ENCODE measurements around the gene S100A3.

The S100A3 gene

GRCh38 chr1:153543736-153544135, 5.3 kb downstream of the S100A3 start:
- peak overlapping the region; percentile 11; the same call in 1 of the 2 replicates for H3K9ac ChIP-seq
- no peaks in the 10 kb centered on the region for H3K9me3 ChIP-seq
- no peaks in the 10 kb centered on the region for H3K36me3 ChIP-seq
- no peak for TF ChIP-seq Cebpa-rat (IDR thresholded peaks at IDR 0.05)
- no peaks in the 10 kb centered on the region for H4K20me1 ChIP-seq
- no peak overlapping the region for H3K4me3 ChIP-seq
- peak overlapping the region; percentile 14; the same call in 1 of the 2 replicates for H3K27ac ChIP-seq
- H3K4me2 ChIP-seq: peak overlapping the region; percentile 86
- H3K27me3 ChIP-seq: no peaks in the 10 kb centered on the region
- H3K4me1 ChIP-seq: peaks cover 93% of the 10 kb centered on the region

- H3K4me1 ChIP-seq: peaks cover 87% of the 10 kb centered on the region
- no peak for TF ChIP-seq Cebpa-rat (IDR thresholded peaks at IDR 0.05)
- no peaks in the 10 kb centered on the region for H3K27me3 ChIP-seq
- H3K4me3 ChIP-seq: no peak overlapping the region
- peak overlapping the region; percentile 14; the same call in 1 of the 2 replicates for H3K27ac ChIP-seq
- peak overlapping the region; percentile 11; the same call in 1 of the 2 replicates for H3K9ac ChIP-seq
- H3K9me3 ChIP-seq: no peaks in the 10 kb centered on the region
- H4K20me1 ChIP-seq: no peaks in the 10 kb centered on the region
- no peaks in the 10 kb centered on the region for H3K36me3 ChIP-seq
- peak overlapping the region; percentile 86 for H3K4me2 ChIP-seq
These were observed 5.9 kb downstream of the S100A3 start for GRCh38 chr1:153542956-153543711.

GRCh38 chr1:153541641-153542590, 7.1 kb downstream of the S100A3 start:
- H4K20me1 ChIP-seq: no peaks in the 10 kb centered on the region
- H3K4me3 ChIP-seq: no peak overlapping the region
- H3K27ac ChIP-seq: peak overlapping the region; percentile 74
- H3K4me1 ChIP-seq: peaks cover 76% of the 10 kb centered on the region
- no peak for TF ChIP-seq Cebpa-rat (IDR thresholded peaks at IDR 0.05)
- H3K4me2 ChIP-seq: peak overlapping the region; percentile 86
- no peaks in the 10 kb centered on the region for H3K36me3 ChIP-seq
- no peaks in the 10 kb centered on the region for H3K9me3 ChIP-seq
- no peak overlapping the region for H3K9ac ChIP-seq
- 0 out of 2 replicates have a peak, but pooled peaks cover under 1% of the 10 kb centered on the region for H3K27me3 ChIP-seq

GRCh38 chr1:153540394-153541361, 8.4 kb downstream of the S100A3 start, which contains the start of gene S100A5:
TSS of gene S100A5 (minus strand) at chr1:153540934. CDS start at chr1:153540191, 743 bp downstream.
- H3K4me2 ChIP-seq: peak within 1 kb of the TSS; percentile 86
- H3K4me3 ChIP-seq: no peak within 1 kb of the TSS; the same call in 1 of the 2 replicates
- H3K36me3 ChIP-seq: no peaks in the 10 kb centered on the region
- H3K9me3 ChIP-seq: no peaks in the 10 kb centered on the region
- H3K9ac ChIP-seq: peak within 1 kb of the TSS; percentile 46
- peaks cover 75% of the 10 kb centered on the region for H3K4me1 ChIP-seq
- H3K27ac ChIP-seq: peak within 1 kb of the TSS; percentile 74
- H4K20me1 ChIP-seq: no peaks in the 10 kb centered on the region
- no peak for TF ChIP-seq Cebpa-rat (IDR thresholded peaks at IDR 0.05)
- peaks cover 12% of the 10 kb centered on the region for H3K27me3 ChIP-seq

DNA sequence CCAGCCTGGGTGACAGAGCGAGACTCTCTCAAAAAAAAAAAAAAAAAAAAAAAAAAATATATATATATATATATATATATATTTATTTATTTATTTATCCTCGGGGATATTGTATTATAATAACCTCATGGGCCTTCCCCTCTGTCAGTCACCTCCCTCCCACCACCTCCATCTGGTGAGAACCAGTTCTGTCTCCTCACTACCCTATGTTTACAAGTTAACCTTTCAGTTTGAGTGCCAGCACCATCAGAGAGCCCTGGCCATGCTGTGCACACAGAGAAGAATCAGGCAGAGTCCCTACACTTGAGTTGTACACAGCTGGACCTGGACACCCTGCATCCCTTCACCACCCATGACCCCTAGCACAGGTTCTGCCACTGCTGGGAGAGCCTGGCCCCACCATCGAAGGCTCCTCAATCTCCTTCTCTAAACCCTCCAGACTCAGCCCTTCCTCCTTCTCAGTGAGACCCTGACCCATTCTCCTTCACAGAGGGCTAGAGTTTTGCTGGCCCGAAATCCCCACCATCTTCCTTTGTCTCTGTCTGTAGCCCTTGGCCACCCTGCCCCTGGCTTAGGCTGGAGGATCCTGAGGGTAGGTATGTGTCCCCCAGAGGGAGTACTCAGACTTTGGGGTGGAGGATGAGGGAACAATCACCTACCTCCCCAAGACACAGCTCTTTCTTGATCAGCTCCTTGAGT, 9.5 kb downstream of the S100A3 start:
- TF ChIP-seq Cebpa-rat (IDR thresholded peaks at IDR 0.05): no peak

DNA sequence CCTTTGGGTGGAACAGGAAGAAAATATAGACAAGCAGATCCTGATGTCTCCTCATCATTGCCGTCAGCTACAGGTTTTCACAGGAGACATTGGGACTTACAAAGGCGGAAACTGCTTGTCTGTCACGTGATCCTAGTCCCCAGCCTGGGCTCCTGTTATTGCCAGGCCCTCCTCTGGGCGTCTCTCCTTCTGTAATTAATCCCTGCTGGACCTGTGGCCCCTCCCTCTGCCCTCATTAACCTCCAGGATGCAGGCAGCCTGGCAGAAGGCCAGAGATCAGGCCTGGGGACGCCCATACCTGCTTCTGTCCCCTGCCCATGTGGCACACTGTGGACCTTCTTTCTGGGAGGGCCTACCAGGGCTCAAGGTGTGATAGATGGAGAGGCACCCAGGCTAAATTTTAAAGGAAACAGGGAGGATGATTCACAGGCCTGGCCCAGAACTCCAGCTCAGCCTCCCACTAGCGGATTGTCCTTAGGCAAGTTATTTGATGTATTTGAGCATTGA, 10.7 kb downstream of the S100A3 start:
- Histone ChIP-seq H3K4me3 (no peak overlapping the region), H3K9me3 (no peaks in the 10 kb centered on the region), H3K27me3 (peaks cover 20% of the 10 kb centered on the region), H3K9ac (no peak overlapping the region), H3K4me2 (no peak overlapping the region), H3K36me3 (no peaks in the 10 kb centered on the region), H3K4me1 (peaks cover 62% of the 10 kb centered on the region), H4K20me1 (no peaks in the 10 kb centered on the region), H3K27ac (no peak overlapping the region)
- TF ChIP-seq Cebpa-rat (IDR thresholded peaks at IDR 0.05): no peak

More for the DNA sequence above, 9.5 kb downstream of the S100A3 start:
- Histone ChIP-seq H4K20me1 (no peaks in the 10 kb centered on the region), H3K4me2 (peak overlapping the region; percentile 86), H3K4me3 (no peak overlapping the region), H3K27ac (peak overlapping the region; percentile 74), H3K9ac (no peak overlapping the region; the same call in 1 of the 2 replicates), H3K36me3 (no peaks in the 10 kb centered on the region), H3K27me3 (peaks cover 20% of the 10 kb centered on the region), H3K9me3 (no peaks in the 10 kb centered on the region), H3K4me1 (peaks cover 71% of the 10 kb centered on the region)

DNA sequence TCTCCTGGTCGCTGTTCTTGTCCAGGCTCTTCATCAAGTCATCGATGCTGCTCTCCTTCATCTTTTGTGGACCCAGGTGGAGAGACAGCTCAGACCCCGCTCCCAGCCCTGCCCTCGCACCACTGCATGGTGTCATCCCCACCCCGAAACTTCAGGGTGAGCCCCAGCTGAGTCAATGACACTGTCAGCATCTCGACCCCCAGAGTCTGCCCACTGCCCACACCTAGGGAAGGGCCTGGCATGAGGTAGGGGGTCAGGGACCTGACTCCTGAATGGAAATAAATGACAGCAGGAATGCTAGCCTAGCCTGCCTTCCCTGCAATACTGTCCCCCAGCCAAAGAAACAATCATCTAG, 11.7 kb downstream of the S100A3 start:
- Histone ChIP-seq H3K9ac (no peak overlapping the region), H3K27ac (no peak overlapping the region), H3K4me3 (no peak overlapping the region), H3K4me1 (peaks cover 62% of the 10 kb centered on the region), H3K4me2 (no peak overlapping the region), H3K27me3 (peaks cover 20% of the 10 kb centered on the region), H4K20me1 (no peaks in the 10 kb centered on the region), H3K36me3 (no peaks in the 10 kb centered on the region), H3K9me3 (no peaks in the 10 kb centered on the region)
- TF ChIP-seq Cebpa-rat (IDR thresholded peaks at IDR 0.05): no peak

DNA sequence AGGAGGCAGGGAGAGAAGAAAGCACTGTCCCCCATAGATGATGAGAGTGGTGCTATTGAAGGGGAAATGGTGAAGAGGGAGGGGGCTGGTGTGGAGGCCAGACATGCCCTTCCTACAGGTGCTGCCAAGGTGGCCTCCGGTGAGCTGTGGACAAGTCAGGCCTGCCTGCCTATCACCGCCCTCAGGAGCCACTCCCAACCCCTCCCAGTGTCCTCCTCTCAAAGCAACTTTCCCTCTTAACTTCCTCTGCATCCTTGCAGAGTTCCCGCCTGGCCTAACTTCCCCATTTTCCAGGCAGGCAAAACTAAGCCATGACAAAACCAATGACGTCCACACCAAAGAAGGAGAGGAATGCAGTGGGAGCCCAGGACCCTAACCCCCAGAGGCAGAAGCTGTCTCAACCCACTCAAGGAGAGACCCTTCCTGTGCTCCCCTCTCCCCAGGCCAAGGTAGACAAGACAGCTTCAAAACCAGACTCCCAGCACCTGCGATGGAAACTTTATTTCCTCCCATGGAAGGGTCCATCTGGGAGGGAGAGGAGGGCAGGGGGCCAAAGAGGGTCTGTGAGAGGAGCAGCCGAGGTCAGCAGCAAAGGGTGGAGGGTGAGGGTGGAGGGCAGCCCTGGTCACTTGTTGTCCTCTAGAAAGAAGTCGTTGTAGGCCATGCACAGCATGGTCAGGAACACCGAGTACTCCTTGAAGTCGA, 12.2 kb downstream of the S100A3 start:
- Histone ChIP-seq H4K20me1 (no peaks in the 10 kb centered on the region), H3K9me3 (no peaks in the 10 kb centered on the region), H3K36me3 (no peaks in the 10 kb centered on the region), H3K4me1 (peaks cover 62% of the 10 kb centered on the region), H3K4me3 (peak overlapping the region; percentile 60; the same call in 1 of the 2 replicates), H3K4me2 (peak overlapping the region; percentile 91), H3K27ac (no peak overlapping the region), H3K9ac (no peak overlapping the region), H3K27me3 (peaks cover 20% of the 10 kb centered on the region)
- no peak for TF ChIP-seq Cebpa-rat (IDR thresholded peaks at IDR 0.05)
